H1 (cell line): Measurements from ENCODE around the gene POMP. TPM values are rescaled to one million over a fixed set of nuclear protein-coding genes. Genes with fewer than 3 reads are reported as not detected.

ENCODE experiments used
- EP300 ChIP-seq, 2 experiments: IDR thresholded peaks; 1 replicate in 1 of 2; 2 replicates in 1 of 2; pipeline ENCODE4 v1.6.1; 2011 to 2012; ENCODE audit warnings: low read depth in 2 of 2, low read length in 2 of 2, mild to moderate bottlenecking in 2 of 2, borderline replicate concordance in 1 of 2, inconsistent platforms in 1 of 2, moderate library complexity in 1 of 2
- KDM5A ChIP-seq: fragments of 200-600 bp; IDR thresholded peaks from 2 replicates; pipeline ENCODE4 v1.7.1; 2012; ENCODE audit warnings: mild to moderate bottlenecking, low read length, inconsistent platforms, mixed read lengths
- RNF2 ChIP-seq: fragments of 200-900, 300-1000 bp; sonication (generic); IDR thresholded peaks from 2 replicates; pipeline ENCODE4 v1.7.1; 2016; ENCODE audit warnings: borderline replicate concordance, low read depth, mild to moderate bottlenecking, antibody characterized with exemption, low read length; ENCODE audit not compliant: poor library complexity, severe bottlenecking; ENCODE audit errors: missing control alignments
- SUZ12 ChIP-seq: fragments of 200-600 bp; sonication (generic); IDR thresholded peaks from 2 replicates; pipeline ENCODE4 v1.6.1; 2012; ENCODE audit warnings: mild to moderate bottlenecking, inconsistent platforms, low read length, moderate library complexity, mixed read lengths
- polyA plus RNA-seq, 7 experiments: library from polyadenylated mRNA; depleted of rRNA in 3 of 7; stranded (reverse) in 5 of 7; unstranded in 2 of 7; fragments of >200 nt in 5 of 7; fragments of 200-250 nt in 2 of 7; gene quantifications; 1 replicate in 5 of 7; 2 replicates in 1 of 7; 4 replicates in 1 of 7; pipeline versions ENCODE4 v1.2.1 to v1.2.3, GENCODE V29; 2011 to 2013; ENCODE audit warnings: missing spikeins in 2 of 7, mixed read lengths in 2 of 7
- total RNA-seq: library from RNA; stranded (reverse); fragmentation: NEBNext Ultra II Directional; extraction: Animal tissue kit (Norgen Biotek cat#: 25700); gene quantifications from 2 replicates; pipeline ENCODE4 v1.2.1, GENCODE V29; 2021
- TF ChIP-seq, protein P1 (sequence below): fragments of 300-600 bp; sonication (generic); IDR thresholded peaks from 2 replicates; pipeline ENCODE4 v1.7.1; 2012; ENCODE audit warnings: low read length, moderate library complexity, mild to moderate bottlenecking, inconsistent platforms; ENCODE audit not compliant: insufficient replicate concordance
- TF ChIP-seq, protein P2 (sequence below): IDR thresholded peaks from 2 replicates; pipeline ENCODE4 v1.6.1; 2012; ENCODE audit warnings: inconsistent platforms

POMP gene
- total and polyA plus RNA-seq, 2 of the 8 experiments (the other 6 are each of a cell fraction or from before 2014, with no cell fraction given) = 38.4 to 115 TPM

DNA sequence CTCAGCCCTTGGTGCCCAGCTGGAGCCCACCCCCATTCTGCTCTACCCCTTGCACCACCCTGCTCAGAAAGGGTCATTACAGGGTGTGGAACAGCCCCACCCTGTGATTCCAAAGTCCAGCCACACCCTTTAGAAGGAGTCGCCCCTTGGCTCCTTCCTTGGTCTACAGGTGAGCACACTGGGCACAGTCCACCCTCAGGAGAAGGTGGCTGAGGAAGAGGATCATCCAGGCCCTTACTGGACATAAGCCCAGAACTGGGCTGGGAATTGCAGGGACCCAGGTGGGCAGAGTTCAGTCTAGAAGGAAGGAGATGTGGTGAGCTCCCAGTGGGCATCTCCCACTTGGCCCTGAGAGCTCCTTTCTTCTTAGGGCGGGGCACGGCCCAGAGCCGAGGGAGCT is 51.2 kb downstream of the POMP start (continued):
- TF ChIP-seq, protein P1, sequence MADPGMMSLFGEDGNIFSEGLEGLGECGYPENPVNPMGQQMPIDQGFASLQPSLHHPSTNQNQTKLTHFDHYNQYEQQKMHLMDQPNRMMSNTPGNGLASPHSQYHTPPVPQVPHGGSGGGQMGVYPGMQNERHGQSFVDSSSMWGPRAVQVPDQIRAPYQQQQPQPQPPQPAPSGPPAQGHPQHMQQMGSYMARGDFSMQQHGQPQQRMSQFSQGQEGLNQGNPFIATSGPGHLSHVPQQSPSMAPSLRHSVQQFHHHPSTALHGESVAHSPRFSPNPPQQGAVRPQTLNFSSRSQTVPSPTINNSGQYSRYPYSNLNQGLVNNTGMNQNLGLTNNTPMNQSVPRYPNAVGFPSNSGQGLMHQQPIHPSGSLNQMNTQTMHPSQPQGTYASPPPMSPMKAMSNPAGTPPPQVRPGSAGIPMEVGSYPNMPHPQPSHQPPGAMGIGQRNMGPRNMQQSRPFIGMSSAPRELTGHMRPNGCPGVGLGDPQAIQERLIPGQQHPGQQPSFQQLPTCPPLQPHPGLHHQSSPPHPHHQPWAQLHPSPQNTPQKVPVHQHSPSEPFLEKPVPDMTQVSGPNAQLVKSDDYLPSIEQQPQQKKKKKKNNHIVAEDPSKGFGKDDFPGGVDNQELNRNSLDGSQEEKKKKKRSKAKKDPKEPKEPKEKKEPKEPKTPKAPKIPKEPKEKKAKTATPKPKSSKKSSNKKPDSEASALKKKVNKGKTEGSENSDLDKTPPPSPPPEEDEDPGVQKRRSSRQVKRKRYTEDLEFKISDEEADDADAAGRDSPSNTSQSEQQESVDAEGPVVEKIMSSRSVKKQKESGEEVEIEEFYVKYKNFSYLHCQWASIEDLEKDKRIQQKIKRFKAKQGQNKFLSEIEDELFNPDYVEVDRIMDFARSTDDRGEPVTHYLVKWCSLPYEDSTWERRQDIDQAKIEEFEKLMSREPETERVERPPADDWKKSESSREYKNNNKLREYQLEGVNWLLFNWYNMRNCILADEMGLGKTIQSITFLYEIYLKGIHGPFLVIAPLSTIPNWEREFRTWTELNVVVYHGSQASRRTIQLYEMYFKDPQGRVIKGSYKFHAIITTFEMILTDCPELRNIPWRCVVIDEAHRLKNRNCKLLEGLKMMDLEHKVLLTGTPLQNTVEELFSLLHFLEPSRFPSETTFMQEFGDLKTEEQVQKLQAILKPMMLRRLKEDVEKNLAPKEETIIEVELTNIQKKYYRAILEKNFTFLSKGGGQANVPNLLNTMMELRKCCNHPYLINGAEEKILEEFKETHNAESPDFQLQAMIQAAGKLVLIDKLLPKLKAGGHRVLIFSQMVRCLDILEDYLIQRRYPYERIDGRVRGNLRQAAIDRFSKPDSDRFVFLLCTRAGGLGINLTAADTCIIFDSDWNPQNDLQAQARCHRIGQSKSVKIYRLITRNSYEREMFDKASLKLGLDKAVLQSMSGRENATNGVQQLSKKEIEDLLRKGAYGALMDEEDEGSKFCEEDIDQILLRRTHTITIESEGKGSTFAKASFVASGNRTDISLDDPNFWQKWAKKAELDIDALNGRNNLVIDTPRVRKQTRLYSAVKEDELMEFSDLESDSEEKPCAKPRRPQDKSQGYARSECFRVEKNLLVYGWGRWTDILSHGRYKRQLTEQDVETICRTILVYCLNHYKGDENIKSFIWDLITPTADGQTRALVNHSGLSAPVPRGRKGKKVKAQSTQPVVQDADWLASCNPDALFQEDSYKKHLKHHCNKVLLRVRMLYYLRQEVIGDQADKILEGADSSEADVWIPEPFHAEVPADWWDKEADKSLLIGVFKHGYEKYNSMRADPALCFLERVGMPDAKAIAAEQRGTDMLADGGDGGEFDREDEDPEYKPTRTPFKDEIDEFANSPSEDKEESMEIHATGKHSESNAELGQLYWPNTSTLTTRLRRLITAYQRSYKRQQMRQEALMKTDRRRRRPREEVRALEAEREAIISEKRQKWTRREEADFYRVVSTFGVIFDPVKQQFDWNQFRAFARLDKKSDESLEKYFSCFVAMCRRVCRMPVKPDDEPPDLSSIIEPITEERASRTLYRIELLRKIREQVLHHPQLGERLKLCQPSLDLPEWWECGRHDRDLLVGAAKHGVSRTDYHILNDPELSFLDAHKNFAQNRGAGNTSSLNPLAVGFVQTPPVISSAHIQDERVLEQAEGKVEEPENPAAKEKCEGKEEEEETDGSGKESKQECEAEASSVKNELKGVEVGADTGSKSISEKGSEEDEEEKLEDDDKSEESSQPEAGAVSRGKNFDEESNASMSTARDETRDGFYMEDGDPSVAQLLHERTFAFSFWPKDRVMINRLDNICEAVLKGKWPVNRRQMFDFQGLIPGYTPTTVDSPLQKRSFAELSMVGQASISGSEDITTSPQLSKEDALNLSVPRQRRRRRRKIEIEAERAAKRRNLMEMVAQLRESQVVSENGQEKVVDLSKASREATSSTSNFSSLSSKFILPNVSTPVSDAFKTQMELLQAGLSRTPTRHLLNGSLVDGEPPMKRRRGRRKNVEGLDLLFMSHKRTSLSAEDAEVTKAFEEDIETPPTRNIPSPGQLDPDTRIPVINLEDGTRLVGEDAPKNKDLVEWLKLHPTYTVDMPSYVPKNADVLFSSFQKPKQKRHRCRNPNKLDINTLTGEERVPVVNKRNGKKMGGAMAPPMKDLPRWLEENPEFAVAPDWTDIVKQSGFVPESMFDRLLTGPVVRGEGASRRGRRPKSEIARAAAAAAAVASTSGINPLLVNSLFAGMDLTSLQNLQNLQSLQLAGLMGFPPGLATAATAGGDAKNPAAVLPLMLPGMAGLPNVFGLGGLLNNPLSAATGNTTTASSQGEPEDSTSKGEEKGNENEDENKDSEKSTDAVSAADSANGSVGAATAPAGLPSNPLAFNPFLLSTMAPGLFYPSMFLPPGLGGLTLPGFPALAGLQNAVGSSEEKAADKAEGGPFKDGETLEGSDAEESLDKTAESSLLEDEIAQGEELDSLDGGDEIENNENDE = no peak
- TF ChIP-seq SUZ12 (no peak), RNF2 (no peak), EP300 (IDR thresholded peaks at IDR 0.05; ENCODE audit: borderline replicate concordance in 1 of 2, low read depth in 2 of 2, low read length in 2 of 2) (no peak), KDM5A (no peak)
- TF ChIP-seq, protein P2, sequence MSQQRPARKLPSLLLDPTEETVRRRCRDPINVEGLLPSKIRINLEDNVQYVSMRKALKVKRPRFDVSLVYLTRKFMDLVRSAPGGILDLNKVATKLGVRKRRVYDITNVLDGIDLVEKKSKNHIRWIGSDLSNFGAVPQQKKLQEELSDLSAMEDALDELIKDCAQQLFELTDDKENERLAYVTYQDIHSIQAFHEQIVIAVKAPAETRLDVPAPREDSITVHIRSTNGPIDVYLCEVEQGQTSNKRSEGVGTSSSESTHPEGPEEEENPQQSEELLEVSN = no peak
